ENCODE data around the gene CLSTN2. TPM values are rescaled to one million over a fixed set of nuclear protein-coding genes. Genes with fewer than 3 reads are reported as not detected.

Gene CLSTN2
- total and polyA plus RNA-seq, 2 of the 13 experiments (the other 11 are each of a cell fraction or from before 2014, with no cell fraction given), result not detected

- H3K9me3 ChIP-seq (ENCODE audit: low read length), result peaks cover 5% of the 10 kb centered on the region; the same call in 1 of the 2 replicates
- H4K20me1 ChIP-seq (ENCODE audit: insufficient read depth, low read length), result no peaks in the 10 kb centered on the region
- no peak overlapping the region for H3K9ac ChIP-seq (ENCODE audit: insufficient read depth, low read depth, low read length)
- ATAC-seq (no peak), DNase-seq (ENCODE audit: low spot score) (no peak), FAIRE-seq (no peak)
- ChIA-PET CTCF (ENCODE audit: low intra/inter-chr PET ratio, low total read pairs) (no interaction called here), POLR2A (no interaction called here)
- H3K79me2 ChIP-seq (ENCODE audit: insufficient read depth, low read length), result no peaks in the 10 kb centered on the region
- H2AFZ ChIP-seq (ENCODE audit: low read length), result no peak overlapping the region
- BruUV-seq (replicated peaks), result no TSS peak
- no peak for TF ChIP-seq ZNF784 (CRISPR knock-in tag; IDR thresholded peaks at IDR 0.05; ENCODE audit: borderline replicate concordance)
- TF ChIP-seq PRPF4 (IDR thresholded peaks at IDR 0.05; ENCODE audit: low read depth, low read length, poor library complexity, severe bottlenecking), result no peak
- TF ChIP-seq REST (IDR thresholded peaks at IDR 0.05; ENCODE audit: borderline replicate concordance in 1 of 2, low read depth in 1 of 2, low read length in 2 of 2), result no peak
- no peak for TF ChIP-seq ZNF503 (CRISPR knock-in tag; IDR thresholded peaks at IDR 0.05)
- TF ChIP-seq MAFF (IDR thresholded peaks at IDR 0.05; ENCODE audit: low read depth, low read length), result no peak
- no peak for TF ChIP-seq POLR2AphosphoS5 (IDR thresholded peaks at IDR 0.05; ENCODE audit: low read depth, low read length)
- TF ChIP-seq PCBP1 (IDR thresholded peaks at IDR 0.05; ENCODE audit: borderline replicate concordance, low read depth, low read length), result no peak
- no peak for TF ChIP-seq MXD1 (CRISPR knock-in tag; IDR thresholded peaks at IDR 0.05)
- TF ChIP-seq RARG (CRISPR knock-in tag; IDR thresholded peaks at IDR 0.05; ENCODE audit: low read depth), result no peak
- no peak for TF ChIP-seq FOSL1 (CRISPR knock-in tag; IDR thresholded peaks at IDR 0.05; ENCODE audit: borderline replicate concordance)
- in situ Hi-C loops (cut with HindIII; ENCODE audit: extremely low pct_ligation_motif_present, low pct_unique_long_range_greater_than_20kb), result no loop called here
- intact Hi-C loops (cut with micrococcal nuclease; ENCODE audit: unreplicated experiment), result no loop called here
- H3K27me3 ChIP-seq (ENCODE audit: control insufficient read depth in 1 of 2, insufficient read depth in 2 of 2, low read length in 2 of 2), result no peaks in the 10 kb centered on the region; a peak in 1 of 5 replicates
- H3K36me3 ChIP-seq (replicated peaks in 1 of 2; ENCODE audit: control insufficient read depth in 1 of 2, insufficient read depth in 2 of 2, low read length in 2 of 2), result no peaks in the 10 kb centered on the region
- no peaks in the 10 kb centered on the region for H3K4me1 ChIP-seq (ENCODE audit: insufficient read depth, low read length)
- no peak overlapping the region for H3K27ac ChIP-seq (ENCODE audit: extremely low read length, insufficient read depth, low read length)
- H3K4me3 ChIP-seq (replicated peaks in 1 of 3; ENCODE audit: insufficient read depth in 1 of 3, low read depth in 2 of 3, low read length in 3 of 3), result no peak overlapping the region
- H3K4me2 ChIP-seq (ENCODE audit: low read depth, low read length), result no peak overlapping the region
- WGBS (ENCODE audit: low lambda C conversion rate), result under 1% methylated on average over 5 of the region's 5 CpGs
Measured at GRCh38 chr3:140093742-140094141, 158.8 kb downstream of the CLSTN2 start.
